ENCODE results near the gene TBX5.

DNA sequence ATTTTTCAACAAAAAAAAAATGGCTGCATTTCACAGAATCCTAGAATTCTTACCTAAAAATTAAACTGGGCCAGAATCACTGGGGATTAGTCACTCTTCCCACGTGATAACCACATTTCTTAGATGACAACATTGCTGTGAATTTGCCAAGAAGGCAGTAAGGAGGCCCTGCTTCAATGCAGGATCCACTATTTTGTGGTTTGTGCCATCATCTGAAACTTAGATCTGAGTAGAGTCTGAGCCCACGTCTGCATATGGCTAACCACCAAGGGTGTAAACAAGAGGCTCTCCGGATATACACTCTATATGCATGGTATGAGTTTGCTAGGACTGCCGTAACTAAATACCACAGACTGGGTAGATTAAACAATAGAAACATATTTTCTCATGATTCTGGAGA lies 24.4 kb upstream of the TBX5 start:
- TF ChIP-seq, protein P1, sequence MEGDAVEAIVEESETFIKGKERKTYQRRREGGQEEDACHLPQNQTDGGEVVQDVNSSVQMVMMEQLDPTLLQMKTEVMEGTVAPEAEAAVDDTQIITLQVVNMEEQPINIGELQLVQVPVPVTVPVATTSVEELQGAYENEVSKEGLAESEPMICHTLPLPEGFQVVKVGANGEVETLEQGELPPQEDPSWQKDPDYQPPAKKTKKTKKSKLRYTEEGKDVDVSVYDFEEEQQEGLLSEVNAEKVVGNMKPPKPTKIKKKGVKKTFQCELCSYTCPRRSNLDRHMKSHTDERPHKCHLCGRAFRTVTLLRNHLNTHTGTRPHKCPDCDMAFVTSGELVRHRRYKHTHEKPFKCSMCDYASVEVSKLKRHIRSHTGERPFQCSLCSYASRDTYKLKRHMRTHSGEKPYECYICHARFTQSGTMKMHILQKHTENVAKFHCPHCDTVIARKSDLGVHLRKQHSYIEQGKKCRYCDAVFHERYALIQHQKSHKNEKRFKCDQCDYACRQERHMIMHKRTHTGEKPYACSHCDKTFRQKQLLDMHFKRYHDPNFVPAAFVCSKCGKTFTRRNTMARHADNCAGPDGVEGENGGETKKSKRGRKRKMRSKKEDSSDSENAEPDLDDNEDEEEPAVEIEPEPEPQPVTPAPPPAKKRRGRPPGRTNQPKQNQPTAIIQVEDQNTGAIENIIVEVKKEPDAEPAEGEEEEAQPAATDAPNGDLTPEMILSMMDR (IDR thresholded peaks at IDR 0.05): no peak
- no peak for TF ChIP-seq POLR2A (IDR thresholded peaks at IDR 0.05)
